ENCODE measurements around the gene ZP4.

DNA sequence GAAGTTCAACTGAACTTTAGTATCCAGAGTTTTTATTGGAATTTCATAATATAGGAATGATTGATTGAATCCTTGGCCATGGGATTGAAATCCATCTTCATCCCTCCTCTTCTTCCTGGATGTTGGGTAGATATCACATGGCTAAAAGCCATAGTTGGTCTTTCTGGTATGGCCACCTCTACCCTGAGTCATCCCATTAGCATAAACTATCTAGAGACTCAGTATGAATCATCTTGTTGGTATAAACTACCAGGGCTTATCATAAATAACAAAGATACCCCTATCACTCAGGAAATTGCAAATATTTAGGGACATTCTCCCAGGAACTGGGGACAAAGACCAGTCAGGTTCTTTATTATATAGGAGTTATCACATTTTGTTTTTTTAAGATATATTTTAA lies 21.2 kb upstream of the ZP4 start:
- TF ChIP-seq, protein P1, sequence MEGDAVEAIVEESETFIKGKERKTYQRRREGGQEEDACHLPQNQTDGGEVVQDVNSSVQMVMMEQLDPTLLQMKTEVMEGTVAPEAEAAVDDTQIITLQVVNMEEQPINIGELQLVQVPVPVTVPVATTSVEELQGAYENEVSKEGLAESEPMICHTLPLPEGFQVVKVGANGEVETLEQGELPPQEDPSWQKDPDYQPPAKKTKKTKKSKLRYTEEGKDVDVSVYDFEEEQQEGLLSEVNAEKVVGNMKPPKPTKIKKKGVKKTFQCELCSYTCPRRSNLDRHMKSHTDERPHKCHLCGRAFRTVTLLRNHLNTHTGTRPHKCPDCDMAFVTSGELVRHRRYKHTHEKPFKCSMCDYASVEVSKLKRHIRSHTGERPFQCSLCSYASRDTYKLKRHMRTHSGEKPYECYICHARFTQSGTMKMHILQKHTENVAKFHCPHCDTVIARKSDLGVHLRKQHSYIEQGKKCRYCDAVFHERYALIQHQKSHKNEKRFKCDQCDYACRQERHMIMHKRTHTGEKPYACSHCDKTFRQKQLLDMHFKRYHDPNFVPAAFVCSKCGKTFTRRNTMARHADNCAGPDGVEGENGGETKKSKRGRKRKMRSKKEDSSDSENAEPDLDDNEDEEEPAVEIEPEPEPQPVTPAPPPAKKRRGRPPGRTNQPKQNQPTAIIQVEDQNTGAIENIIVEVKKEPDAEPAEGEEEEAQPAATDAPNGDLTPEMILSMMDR (IDR thresholded peaks at IDR 0.05) = no peak
- no peak for TF ChIP-seq POLR2A (IDR thresholded peaks at IDR 0.05)

Data from Peyer's patch (tissue), 4 donors.